Uterus (tissue), 2 donors: ENCODE results near the gene DEPDC4.

Experiments
- POLR2A ChIP-seq, 2 donors: fragments of 450-650 bp; IDR thresholded peaks; one replicate each; pipeline ENCODE4 v1.6.1; 2016; ENCODE audit warnings: antibody characterized with exemption in 2 of 2, mild to moderate bottlenecking in 1 of 2, moderate library complexity in 1 of 2
- TF ChIP-seq, protein P1 (sequence below), 4 experiments: fragments of 200-600 bp in 2 of 4; fragments of 450-650 bp in 2 of 4; sonication (generic) in 2 of 4; IDR thresholded peaks; one replicate each; pipeline ENCODE4 v1.5.1; 2016 to 2019; ENCODE audit warnings: antibody characterized with exemption in 4 of 4, mild to moderate bottlenecking in 2 of 4, moderate library complexity in 1 of 4

DNA sequence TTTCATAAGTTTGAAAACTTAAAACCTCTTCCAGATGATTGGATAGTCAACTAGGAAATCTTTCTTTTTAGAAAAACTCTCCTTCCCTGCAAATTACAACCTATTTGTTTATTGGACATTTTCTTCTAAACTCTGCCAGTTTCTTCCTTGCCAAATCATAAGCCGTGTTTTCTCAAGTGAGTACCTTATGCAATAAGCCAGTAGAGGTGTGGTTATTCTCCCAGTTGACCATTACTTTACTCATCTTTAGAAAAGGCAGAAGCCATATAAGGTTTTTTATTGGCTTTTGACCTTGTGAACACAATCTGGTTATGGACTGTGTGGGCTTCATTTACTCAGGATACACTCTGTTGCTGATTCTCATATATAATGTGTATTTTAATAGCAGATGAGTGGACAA, 51.7 kb downstream of the DEPDC4 start:
- TF ChIP-seq, protein P1, sequence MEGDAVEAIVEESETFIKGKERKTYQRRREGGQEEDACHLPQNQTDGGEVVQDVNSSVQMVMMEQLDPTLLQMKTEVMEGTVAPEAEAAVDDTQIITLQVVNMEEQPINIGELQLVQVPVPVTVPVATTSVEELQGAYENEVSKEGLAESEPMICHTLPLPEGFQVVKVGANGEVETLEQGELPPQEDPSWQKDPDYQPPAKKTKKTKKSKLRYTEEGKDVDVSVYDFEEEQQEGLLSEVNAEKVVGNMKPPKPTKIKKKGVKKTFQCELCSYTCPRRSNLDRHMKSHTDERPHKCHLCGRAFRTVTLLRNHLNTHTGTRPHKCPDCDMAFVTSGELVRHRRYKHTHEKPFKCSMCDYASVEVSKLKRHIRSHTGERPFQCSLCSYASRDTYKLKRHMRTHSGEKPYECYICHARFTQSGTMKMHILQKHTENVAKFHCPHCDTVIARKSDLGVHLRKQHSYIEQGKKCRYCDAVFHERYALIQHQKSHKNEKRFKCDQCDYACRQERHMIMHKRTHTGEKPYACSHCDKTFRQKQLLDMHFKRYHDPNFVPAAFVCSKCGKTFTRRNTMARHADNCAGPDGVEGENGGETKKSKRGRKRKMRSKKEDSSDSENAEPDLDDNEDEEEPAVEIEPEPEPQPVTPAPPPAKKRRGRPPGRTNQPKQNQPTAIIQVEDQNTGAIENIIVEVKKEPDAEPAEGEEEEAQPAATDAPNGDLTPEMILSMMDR (IDR thresholded peaks at IDR 0.05) = no peak
- no peak for TF ChIP-seq POLR2A (IDR thresholded peaks at IDR 0.05)
